RPMI7951 (cell line): Measurements from ENCODE around the gene KMT2B. TPM values are rescaled to one million over a fixed set of nuclear protein-coding genes. Genes with fewer than 3 reads are reported as not detected.

Source experiments
- DNase-seq: peaks from one replicate; pipeline ENCODE4 v3.0.0-alpha.2; 2012; ENCODE audit warnings: low read depth
- total RNA-seq: library from RNA; depleted of rRNA; stranded (reverse); fragments of >200 nt; shearing (Covaris generic); gene quantifications from 2 replicates; pipeline ENCODE4 v1.2.3, GENCODE V29; 2014

Gene KMT2B
- total RNA-seq, 1 experiment from 2014 or later, result 6.8 TPM

DNA sequence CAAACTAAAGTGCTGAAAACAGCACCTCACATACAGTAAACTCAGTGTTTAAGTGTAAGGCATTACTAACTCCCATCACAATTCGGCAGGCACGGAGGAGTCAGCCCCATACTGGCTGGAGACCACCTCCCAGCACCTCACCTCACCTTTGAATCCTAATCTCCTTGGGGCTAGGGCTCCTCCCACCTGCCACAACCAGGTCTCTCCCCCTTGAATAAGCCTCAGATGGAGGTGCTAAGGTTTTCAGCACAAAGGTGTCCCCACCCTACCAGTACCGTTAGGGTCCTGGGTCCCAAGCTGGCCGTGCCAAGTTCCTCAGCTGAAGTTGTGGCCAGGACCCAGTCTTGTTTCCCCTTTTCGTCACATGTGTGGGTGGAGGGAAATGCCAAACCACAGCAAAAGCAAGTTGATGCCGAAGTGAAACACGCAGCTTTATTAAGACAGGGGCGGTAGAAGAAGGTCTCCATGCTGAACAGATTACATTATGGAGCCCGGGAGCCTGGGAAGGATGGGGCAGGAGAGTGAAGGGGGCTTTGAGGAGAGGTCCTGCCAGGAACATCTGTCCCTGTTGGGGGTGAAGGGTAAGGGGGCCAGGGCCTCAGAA is 24.4 kb downstream of the KMT2B start, which contains the start of gene IGFLR1:
Gene IGFLR1, minus strand, starts transcription at position 332 of the 604 bp plus-strand sequence. CDS start 1,272 bp downstream, outside the sequence.
- DNase-seq, result no peak

DNA sequence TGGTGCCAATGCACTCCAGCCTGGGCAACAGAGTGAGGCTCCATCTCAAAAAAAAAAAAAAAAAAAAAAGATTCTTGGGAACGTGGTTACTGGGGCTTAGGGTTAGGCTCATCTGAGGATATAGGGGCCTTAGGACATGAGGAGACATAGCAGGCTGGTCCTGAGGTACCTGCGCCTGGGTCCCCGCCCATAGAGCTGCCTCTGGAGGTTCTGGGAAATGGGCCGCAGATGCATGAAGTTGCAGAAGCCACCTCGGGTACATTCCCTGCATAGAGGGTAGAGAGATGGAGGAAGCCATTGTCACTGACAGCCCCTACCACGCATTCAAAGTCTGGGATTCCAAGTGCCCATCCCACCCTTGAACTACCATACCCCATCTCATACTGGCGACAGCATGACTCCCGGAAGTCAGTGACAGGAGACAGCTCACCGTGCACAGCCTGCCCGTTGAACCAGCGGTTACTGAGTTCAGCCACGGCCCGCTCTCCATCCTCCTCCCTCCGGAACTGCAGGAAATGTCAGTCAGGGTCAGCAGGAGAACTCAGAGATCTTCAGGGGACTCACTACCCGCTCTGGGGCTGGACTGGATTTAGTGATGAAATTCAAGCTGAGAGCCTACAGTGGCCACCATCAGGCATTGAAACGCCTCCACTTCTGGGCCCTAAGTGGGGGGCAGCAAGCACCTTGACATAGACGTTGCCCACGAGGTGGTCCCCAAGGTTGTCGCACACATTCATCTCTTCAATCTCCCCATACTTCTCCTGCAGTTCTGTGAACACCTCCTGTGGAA is 26.0 kb downstream of the KMT2B start:
- DNase-seq, result no peak

DNA sequence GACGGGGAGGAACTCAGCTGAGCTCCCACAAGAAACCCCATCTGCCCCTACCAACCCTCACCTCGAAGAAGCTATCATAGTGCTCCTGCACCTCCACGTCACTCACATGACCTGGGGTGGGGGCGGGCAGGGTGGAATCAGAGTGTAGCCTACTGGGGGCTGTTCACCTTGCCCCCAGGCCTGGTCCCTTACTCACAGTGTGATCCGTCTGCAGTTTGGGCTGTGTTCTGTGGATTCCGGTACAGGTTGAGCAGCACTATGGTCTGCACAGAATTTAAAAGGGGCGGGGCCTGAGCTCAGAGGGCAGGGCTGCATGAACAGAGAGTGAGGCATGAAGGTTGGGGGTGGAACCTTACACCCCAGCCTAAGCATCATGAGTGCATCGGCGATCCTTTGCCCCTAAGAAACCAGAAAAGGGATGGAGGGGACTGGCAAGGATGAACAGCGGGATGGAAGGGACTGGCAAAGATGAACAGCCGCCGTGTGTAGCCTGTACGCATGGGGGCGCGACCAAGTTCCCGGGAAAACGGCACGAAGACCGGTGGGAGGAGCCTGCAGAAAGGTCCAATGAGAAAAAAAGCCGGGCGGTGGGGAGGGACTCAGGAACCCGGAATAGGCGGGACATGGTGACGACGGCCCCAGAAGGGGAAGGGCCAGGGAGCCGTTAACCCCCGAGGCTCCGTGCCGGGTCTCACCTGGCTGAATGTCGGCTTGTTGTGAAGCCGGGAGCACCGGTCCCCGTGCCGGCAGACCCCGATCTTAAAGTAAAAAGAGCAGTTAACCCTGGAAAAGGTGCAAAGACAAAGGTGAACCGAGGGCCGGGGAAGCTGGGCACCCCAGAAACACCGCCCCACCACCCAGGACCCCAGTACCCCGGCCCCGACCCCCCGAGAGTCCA is 26.9 kb downstream of the KMT2B start:
- DNase-seq, result peak; percentile 96

DNA sequence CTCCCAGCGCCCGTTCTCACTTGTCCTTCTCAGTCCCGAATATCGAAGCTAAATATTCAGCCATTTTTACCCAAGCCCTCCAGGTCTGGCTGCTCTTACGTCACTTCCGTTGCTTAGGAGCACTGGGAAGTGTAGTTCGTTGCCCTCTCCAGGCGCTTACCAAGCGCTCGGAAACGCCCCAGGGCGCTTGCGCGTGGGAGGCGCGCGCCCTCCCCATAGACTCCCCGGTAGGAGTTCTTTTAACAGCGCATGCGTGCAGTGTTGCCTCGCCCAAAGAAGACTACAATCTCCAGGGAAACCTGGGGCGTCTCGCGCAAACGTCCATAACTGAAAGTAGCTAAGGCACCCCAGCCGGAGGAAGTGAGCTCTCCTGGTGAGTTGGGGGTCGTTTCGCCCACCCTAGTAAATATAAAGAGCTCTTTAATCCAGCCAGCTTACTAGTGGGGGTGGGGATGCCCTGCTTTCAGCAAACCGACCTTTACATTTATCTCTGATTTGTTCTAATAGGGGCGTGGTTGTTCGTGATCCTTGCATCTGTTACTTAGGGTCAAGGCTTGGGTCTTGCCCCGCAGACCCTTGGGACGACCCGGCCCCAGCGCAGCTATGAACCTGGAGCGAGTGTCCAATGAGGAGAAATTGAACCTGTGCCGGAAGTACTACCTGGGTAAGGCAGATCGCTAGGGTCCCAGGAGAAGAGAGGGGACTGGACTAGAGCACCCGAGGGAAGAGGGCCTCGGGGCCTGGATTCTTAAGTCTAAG is 27.7 kb downstream of the KMT2B start, which contains the start of the genes PSENEN and U2AF1L4:
Gene PSENEN, plus strand, starts transcription at position 324 of the 759 bp plus-strand sequence. Its CDS starts 280 bp downstream, at position 604.
Gene U2AF1L4, minus strand, starts transcription at position 91 of the 759 bp plus-strand sequence. Its CDS starts 27 bp downstream, at position 64.
- DNase-seq, result peak; percentile 99

DNA sequence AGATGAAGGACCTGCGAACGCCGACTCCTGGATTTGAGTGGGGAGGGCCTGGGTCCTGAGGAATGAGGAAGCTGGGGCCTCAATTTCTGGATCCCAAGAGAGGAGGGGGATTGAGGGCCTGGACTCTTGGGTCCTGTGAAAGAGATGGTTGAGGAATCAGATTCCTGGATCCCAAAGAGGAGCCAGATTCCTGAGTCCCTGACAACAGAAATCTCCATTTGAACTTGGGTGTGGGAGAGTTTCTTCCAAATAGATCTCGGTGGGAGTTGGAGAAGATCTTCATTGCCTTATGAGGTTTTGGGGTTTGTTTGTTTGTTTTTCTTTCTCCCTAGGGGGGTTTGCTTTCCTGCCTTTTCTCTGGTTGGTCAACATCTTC is 28.3 kb downstream of the KMT2B start:
- no peak for DNase-seq

DNA sequence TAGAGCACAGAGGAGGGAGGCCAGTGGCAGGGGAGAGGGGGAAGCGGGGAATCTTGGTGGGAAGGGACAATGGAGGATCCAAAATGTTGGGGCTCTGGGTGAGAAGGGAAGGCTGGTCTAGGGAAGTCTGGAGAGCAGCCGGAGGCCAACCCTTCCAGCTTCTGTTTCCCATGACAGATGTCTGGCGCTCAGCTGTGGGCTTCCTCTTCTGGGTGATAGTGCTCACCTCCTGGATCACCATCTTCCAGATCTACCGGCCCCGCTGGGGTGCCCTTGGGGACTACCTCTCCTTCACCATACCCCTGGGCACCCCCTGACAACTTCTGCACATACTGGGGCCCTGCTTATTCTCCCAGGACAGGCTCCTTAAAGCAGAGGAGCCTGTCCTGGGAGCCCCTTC is 28.7 kb downstream of the KMT2B start:
- no peak for DNase-seq

DNA sequence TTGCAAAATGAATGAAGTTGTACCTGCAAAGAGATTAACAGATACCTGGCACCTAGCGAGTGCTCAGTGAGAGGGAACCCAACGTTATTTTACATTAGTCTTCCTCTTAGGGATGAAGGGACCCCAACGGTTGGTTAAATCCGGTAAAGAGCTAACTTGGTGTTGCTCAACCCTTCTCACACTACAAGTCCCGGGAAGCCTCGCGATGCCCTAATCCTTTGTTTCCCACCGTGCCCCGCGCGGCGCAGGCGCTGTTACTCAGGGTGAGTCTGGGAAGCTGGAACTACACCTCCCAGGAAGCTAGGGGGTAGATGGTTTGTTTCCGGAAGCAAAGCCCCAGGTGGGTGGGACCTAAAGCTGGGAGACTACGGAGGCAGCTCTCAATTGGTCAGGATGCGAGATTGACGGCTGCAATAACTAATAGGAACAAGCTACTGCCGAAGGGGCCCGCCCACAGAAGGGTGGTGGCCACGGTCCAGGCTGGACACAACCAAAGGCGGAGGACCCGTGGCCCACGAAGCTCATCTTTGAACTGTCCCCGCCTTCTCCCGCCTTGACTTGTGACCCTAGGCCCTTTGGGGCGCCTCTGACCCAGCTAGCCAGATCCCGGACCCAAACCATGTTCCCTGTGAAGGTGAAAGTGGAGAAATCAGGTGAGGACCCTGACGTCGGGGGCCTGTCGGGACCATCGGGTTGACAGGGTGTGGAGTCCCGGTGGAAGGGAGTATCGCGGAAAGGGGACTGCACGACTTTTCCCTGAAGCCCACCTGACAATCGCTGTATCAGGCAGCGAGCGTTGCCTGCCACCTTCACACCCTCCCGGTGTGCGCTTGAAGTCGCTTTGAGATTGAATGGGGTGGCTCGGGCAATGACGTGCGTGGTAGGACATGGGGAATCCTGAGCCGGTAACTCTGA is 30.6 kb downstream of the KMT2B start, which contains the start of gene LIN37:
Gene LIN37, plus strand, starts transcription at position 471 of the 915 bp plus-strand sequence. Its CDS starts 149 bp downstream, at position 620.
- DNase-seq, result peak; percentile 99

DNA sequence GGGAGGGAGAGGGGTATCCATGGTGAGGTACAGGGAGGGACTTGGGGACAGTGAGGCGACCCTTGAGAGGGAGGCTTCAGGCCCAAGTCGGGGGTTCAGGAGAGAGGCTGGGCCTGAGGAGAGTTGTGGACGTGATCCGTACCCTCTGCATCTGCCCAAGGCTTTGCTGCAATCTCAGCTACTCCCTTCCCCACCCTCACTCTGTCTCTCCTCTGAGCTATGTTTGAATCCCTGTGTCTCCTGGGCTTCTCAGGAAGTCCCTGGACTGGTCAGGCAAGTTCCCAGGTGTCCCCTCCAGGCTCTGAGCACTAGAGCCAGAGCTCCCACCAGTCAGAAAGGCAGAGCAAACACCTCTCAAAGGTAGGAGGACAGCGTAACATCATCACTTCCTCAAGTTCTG is 32.4 kb downstream of the KMT2B start:
- no peak for DNase-seq

DNA sequence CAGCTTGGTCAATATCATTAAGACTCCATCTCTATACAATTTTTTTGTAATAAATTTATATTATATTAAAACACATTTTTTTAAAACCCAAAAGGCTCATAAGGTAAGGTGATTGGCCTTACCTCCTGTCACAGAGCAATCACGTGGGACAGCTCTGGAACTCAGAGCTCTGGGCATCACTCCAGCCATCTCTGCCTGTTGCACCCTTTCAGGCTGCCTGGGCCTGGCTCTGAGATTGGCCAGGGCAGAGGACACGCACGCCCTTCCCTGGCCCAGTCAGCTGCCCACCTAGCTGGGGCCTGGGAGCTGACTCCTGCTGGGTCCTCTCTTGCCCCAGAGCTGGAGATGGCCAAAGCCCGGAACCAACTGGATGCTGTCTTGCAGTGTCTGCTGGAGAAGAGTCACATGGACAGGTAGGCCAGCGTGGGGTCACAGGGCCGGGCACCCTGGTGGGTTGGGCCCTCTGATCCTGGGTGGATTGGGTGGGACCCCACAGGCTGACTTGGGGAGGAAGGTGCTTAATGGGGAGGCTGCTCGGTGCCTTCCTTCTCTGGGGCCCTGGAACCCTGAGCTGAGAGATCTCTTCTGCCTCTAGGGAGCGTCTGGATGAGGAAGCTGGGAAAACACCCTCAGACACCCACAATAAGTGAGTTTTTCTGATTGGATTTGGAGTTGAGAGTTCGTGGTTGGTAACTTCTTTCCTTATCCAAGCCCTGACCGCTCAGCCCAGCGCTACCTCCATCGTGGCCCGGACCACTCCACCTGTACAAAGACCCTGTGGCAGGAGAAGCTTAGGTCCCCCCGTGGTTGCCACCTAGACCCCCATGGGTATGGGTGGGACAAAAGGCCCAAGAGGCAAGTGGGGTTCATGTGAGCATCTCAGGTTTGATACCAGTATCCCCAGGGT is 34.3 kb downstream of the KMT2B start:
- no peak for DNase-seq

DNA sequence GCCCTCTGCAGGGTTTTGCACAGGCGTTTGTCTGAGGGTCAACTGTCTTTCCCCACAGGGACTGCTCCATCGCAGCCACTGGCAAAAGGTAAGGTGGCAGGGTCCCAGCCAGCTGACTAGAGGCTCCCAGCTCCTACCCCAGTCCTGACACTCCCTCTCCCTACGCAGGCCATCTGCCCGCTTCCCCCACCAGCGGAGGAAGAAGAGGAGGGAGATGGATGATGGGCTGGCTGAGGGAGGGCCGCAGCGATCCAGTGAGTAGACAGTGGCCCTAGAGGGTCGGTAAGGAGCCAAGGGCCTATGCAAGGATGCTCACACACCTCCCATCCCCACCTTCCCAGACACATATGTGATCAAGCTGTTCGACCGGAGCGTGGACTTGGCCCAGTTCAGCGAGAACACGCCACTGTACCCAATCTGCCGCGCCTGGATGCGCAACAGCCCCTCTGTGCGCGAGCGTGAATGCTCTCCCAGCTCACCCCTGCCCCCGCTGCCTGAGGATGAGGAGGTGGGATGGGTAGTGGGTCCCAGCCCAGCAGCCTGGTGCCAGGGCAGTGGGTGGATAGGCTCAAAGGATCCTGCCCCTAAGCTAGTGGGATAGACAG is 35.0 kb downstream of the KMT2B start:
- no peak for DNase-seq

DNA sequence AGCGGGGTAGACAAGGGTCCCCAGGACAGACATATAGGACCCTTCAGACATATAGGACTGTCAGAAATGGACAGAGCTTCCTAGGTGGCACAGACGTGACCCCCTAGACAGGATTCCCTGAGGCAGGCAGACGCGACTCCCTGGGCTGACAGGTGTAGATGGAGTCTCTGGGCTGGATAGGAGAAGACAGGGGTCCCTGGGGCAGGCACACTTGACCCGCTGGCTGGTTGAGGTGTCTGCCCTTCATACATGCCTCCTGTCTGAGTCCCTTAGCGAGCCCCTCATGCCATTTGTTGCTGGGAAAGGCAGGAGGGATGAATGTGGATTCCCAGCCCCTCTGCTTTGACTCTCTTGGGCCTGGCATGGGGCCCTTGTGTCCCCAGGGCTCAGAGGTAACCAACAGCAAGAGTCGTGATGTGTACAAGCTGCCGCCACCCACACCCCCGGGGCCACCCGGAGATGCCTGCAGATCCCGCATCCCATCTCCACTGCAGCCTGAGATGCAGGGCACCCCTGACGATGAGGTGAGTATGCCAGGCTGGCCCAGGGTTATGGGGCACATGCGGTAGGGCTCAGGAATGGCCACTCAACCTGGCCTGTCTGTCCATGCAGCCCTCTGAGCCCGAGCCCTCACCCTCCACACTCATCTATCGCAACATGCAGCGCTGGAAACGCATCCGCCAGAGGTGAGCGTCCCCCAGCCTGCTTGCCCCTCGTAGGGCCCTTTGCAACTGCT is 36.0 kb downstream of the KMT2B start:
- DNase-seq, result no peak

DNA sequence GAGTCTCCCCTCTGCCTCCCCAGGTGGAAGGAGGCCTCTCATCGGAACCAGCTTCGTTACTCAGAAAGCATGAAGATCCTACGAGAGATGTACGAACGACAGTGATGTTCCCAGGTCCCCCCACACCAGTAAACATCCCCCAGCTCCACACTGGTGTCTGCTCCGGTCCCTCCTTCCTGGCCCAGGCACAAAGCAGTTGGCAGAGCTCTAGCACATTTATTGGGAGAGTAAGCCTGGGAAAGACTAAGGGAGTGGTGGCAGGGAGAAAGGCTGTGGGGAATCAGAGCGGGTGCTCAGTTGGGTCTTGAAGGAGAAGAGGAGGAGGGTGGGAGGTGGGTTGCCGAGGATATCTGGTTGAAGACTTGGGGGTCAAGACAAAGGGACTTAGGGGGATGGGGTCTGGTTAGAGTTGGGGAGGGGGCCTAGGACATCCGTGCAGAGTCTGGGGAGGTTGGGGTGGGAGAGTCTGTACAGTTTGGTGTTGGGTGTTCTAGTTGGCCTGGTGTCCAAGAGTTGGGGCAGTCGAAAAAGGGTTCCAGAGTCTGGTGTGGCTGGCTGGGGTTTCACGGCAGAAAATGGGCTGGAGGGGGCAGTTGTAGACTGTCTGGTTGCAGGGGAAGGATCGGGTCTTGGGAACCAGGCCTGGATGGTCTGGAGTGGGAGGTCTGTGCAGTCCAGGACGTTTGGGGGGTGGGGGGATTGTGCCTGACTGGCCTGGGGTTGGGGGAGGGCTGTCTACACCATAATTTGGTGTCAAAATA is 36.7 kb downstream of the KMT2B start:
- no peak for DNase-seq

DNA sequence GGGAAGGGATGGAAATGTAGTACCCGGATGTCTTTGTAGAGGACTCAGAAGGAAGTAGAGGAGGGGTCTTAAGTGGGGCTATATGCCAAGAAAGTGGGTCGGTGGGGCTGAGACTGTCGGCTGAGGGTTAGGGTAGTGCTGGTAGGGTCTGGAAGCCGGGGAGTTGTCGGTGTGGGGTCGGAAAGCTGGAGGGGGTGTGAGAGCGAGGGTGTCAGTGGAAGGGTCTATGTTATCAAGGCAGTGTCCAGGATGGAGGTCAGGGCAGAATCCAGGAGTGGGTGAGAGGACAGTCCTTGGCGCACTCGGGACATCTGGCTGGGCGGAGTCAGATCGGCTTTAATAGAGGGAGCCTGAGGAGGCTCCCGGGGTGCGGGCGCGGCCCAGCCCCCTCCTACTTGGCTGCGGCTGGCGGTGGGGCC is 37.3 kb downstream of the KMT2B start:
- no peak for DNase-seq

DNA sequence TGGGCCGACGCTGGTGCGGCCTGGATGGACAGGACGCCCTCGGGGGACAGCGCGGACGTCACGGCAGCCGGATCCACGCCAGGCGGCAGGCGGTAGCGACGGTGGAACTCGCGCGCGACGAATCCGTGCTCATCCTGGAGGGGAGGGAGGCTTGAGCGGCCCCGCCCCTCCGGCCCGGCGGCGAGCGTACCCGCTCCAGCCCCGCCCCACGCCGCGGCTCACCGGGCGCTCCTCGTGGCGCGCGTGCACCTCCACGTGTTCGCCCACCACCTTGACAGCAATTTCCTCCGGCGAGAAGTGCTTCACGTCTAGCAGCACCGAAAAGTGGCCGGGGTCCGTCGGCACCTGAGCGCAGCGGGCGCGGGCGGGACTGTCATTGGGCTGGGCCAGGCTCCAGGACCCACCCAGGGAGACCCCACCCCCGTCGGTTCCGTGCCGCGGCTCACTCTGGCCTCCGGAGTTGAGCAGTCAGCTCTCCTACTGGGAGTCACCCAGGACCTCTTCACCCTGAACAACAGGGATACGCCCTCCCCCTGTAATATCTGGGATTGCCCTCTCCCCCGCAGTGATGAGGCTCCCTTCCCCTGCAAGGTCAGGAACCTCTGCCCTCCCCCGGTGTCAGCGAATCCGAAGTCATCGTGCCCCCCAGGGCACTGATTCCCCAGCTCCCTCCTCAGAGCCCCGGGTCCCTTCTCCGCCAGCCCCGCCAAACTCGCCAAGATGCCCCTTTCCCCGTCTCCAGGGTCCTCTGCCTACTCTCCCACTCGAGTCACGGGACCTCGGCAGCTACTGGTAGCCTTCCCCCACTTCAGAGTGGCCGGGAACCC is 38.0 kb downstream of the KMT2B start:
- no peak for DNase-seq

DNA sequence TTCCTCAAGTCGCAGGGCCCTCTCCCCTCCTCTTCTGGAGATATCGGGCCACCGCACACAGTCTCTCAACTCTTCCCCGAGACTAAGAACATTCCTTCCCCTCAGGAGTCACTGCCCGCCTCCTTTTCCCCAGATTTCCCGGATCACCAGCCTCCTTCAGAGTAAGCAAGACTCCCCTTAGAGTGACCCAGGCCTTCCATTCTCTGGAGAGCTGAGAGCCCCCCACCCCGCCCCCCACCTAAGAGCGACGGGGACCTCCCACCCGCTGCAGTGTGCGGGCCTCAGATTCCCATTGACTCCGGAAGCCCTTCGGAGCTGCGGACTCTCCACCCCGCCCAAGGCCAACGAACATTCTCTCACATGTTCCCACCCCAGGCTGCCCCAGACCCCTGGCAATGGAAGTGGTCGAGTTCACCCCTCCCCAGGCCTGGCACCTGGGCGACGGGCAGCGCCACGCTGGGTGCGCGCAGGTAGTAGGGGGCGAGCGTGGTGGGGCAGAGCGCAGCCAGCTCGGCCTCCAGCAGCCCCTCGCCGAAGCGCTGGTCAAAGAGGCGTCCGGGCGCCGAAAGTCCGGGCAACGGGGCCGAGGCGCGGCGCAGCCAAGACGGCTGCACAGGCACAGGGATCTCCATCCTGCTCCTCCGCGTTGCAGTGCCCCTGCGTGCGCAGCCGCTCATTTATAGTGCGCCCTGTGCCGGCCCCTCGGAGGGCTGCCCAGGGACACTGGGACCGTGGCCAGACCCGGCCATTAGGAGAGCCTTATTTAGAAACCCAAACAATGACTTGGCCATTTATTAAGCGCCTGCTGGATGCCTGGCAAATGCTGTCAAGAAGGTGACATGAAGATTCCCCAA is 38.8 kb downstream of the KMT2B start, which contains the start of gene HSPB6:
Gene HSPB6, minus strand, starts transcription at position 653 of the 854 bp plus-strand sequence. Its CDS starts 21 bp downstream, at position 632.
- peak; percentile 37 for DNase-seq
